Amygdala (tissue), 56 donors: Measurements from ENCODE around the gene LTA.

Experiments
- DNase-seq, 56 donors: peaks; one replicate each; lab custom pipeline; 2025; lab: John Stamatoyannopoulos, UW

The LTA gene

GRCh38 chr6:31568537-31568961 is 3.5 kb upstream of the LTA start:
- peak in 1 of 56 donors; percentile 14 for DNase-seq

GRCh38 chr6:31569861-31570536 is 2.1 kb upstream of the LTA start:
- DNase-seq = no peak

DNA sequence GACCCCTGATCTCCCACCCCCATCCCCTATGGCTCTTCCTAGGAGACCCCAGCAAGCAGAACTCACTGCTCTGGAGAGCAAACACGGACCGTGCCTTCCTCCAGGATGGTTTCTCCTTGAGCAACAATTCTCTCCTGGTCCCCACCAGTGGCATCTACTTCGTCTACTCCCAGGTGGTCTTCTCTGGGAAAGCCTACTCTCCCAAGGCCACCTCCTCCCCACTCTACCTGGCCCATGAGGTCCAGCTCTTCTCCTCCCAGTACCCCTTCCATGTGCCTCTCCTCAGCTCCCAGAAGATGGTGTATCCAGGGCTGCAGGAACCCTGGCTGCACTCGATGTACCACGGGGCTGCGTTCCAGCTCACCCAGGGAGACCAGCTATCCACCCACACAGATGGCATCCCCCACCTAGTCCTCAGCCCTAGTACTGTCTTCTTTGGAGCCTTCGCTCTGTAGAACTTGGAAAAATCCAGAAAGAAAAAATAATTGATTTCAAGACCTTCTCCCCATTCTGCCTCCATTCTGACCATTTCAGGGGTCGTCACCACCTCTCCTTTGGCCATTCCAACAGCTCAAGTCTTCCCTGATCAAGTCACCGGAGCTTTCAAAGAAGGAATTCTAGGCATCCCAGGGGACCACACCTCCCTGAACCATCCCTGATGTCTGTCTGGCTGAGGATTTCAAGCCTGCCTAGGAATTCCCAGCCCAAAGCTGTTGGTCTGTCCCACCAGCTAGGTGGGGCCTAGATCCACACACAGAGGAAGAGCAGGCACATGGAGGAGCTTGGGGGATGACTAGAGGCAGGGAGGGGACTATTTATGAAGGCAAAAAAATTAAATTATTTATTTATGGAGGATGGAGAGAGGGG is 1.4 kb downstream of the LTA start:
- DNase-seq = no peak

DNA sequence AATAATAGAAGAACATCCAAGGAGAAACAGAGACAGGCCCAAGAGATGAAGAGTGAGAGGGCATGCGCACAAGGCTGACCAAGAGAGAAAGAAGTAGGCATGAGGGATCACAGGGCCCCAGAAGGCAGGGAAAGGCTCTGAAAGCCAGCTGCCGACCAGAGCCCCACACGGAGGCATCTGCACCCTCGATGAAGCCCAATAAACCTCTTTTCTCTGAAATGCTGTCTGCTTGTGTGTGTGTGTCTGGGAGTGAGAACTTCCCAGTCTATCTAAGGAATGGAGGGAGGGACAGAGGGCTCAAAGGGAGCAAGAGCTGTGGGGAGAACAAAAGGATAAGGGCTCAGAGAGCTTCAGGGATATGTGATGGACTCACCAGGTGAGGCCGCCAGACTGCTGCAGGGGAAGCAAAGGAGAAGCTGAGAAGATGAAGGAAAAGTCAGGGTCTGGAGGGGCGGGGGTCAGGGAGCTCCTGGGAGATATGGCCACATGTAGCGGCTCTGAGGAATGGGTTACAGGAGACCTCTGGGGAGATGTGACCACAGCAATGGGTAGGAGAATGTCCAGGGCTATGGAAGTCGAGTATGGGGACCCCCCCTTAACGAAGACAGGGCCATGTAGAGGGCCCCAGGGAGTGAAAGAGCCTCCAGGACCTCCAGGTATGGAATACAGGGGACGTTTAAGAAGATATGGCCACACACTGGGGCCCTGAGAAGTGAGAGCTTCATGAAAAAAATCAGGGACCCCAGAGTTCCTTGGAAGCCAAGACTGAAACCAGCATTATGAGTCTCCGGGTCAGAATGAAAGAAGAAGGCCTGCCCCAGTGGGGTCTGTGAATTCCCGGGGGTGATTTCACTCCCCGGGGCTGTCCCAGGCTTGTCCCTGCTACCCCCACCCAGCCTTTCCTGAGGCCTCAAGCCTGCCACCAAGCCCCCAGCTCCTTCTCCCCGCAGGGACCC is 2.3 kb downstream of the LTA start:
- no peak for DNase-seq

DNA sequence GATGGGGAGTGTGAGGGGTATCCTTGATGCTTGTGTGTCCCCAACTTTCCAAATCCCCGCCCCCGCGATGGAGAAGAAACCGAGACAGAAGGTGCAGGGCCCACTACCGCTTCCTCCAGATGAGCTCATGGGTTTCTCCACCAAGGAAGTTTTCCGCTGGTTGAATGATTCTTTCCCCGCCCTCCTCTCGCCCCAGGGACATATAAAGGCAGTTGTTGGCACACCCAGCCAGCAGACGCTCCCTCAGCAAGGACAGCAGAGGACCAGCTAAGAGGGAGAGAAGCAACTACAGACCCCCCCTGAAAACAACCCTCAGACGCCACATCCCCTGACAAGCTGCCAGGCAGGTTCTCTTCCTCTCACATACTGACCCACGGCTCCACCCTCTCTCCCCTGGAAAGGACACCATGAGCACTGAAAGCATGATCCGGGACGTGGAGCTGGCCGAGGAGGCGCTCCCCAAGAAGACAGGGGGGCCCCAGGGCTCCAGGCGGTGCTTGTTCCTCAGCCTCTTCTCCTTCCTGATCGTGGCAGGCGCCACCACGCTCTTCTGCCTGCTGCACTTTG is 3.3 kb downstream of the LTA start, which contains the start of gene TNF:
Gene TNF (plus strand): TSS at position 231 of the 567 bp plus-strand sequence. CDS start 177 bp downstream, at position 408.
- peak in 12 of 56 donors; percentile 5 to 44 (median 22) for DNase-seq

GRCh38 chr6:31575952-31576685 is 4.0 kb downstream of the LTA start:
- no peak for DNase-seq

GRCh38 chr6:31576897-31577578 is 4.9 kb downstream of the LTA start:
- no peak for DNase-seq

GRCh38 chr6:31577579-31577966 is 5.5 kb downstream of the LTA start:
- no peak for DNase-seq

- DNase-seq = no peak
Observed at GRCh38 chr6:31578184-31579118, 6.4 kb downstream of the LTA start.

- DNase-seq = no peak
Observed at GRCh38 chr6:31579119-31579505, 7.0 kb downstream of the LTA start.

DNA sequence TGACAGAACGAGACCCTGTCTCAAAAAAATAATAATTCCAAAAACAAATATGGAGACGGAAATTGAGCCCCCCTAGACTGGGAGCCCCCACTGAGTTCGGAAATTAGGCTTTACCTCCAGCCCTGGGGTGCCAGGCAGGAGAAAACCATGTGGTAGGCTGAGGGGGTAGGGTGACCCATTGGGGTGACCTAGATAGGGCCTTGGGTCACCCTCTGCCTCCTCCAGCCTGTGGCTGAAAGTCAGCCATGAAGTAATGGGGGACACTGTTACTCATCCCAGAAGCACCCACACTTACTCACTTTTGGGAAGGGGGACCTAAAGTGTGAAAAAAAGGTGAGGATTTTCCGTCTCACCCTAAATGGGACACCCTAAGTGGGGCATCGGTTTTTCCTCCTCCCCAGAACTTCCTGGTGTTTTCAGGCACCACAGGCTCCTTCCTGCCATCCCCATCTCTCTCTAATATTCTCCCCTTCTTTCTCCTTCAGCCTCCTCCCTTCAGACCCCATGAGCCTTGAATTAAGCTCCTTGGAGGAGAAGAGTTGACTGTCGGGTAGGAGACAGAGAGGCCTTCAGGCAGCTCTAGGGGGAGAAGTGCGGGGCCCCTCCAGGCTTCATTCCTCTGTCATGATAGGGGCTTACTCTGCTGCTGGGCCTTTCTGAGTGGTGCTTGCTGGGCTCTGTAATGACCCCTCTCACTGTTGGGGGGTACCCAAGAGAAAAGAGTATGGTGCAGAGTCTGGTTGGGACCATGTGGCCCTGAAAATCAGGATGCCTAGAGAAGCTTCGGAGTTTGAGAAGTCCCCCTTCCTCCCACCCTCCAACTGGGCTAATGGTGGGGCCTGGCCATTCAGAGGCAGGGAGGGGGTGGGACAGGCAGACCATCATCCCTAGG is 7.7 kb downstream of the LTA start:
- no peak for DNase-seq

- no peak for DNase-seq
Observed at GRCh38 chr6:31580438-31580740, 8.3 kb downstream of the LTA start.

- peak in 55 of 56 donors; percentile 18 to 91 (median 64) for DNase-seq
Observed at GRCh38 chr6:31580807-31581433, 8.8 kb downstream of the LTA start.

- peak in 6 of 56 donors; percentile 16 to 32 (median 25) for DNase-seq
Observed at GRCh38 chr6:31581434-31582229, 9.5 kb downstream of the LTA start.

DNA sequence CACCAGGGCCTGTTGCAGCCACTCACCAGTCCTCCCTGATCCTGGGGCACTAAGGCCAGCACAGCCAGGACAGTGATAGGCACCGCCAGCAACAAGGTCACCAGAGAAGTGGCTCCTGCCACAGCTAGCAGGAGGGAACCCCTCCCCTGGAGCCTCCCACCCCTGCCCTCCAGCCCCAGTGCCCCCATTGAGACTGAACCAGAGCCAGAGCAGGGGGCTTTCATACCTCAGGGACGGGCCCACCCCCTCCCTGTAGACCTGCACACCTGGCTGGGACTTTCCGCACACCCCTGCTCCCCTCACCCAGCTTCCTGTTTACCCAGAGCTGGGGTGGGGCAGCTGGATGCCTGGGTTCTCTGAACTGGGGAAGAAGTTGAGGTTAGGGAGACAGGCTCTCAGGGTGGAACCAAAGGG is 10.1 kb downstream of the LTA start, which contains the start of gene LTB:
Gene LTB (minus strand): TSS at position 195 of the 414 bp plus-strand sequence. CDS start 7 bp downstream, at position 188.
- DNase-seq = peak in 1 of 56 donors; percentile 4
